ENCODE data around the gene ZNF560.

DNA sequence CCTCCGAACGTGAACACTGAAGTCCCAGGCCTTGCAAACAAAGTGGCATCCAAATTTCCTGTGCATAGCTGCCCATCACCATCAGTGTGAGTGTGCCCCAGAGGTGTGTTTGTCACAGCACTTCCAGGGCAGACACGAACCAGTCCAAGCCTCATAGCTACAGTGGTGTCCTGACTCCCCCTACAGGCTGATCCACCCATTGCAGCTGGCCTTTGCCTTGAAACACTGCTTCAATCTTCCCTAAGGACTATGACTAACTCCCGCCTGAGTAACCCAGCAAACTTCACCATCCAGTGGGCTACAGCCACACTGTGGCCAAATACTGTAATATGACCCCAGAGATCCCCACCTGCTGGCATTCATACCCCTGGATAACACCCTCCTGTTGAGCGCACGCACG, 66.9 kb downstream of the ZNF560 start:
- TF ChIP-seq, protein P1, sequence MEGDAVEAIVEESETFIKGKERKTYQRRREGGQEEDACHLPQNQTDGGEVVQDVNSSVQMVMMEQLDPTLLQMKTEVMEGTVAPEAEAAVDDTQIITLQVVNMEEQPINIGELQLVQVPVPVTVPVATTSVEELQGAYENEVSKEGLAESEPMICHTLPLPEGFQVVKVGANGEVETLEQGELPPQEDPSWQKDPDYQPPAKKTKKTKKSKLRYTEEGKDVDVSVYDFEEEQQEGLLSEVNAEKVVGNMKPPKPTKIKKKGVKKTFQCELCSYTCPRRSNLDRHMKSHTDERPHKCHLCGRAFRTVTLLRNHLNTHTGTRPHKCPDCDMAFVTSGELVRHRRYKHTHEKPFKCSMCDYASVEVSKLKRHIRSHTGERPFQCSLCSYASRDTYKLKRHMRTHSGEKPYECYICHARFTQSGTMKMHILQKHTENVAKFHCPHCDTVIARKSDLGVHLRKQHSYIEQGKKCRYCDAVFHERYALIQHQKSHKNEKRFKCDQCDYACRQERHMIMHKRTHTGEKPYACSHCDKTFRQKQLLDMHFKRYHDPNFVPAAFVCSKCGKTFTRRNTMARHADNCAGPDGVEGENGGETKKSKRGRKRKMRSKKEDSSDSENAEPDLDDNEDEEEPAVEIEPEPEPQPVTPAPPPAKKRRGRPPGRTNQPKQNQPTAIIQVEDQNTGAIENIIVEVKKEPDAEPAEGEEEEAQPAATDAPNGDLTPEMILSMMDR (IDR thresholded peaks at IDR 0.05), result peak in 2 of 4 experiments; percentile 7 to 45
- TF ChIP-seq POLR2A (IDR thresholded peaks at IDR 0.05) (no peak), EP300 (IDR thresholded peaks at IDR 0.05) (no peak)
